Activated gamma-delta T cell treated with Interleukin-2 at 50 U/mL for 16 hours (primary cell): Measurements from ENCODE around the gene CACNG4.

Experiments
- DNase-seq: peaks from one replicate; pipeline ENCODE4 v3.0.0-alpha.2; 2020

The CACNG4 gene

DNA sequence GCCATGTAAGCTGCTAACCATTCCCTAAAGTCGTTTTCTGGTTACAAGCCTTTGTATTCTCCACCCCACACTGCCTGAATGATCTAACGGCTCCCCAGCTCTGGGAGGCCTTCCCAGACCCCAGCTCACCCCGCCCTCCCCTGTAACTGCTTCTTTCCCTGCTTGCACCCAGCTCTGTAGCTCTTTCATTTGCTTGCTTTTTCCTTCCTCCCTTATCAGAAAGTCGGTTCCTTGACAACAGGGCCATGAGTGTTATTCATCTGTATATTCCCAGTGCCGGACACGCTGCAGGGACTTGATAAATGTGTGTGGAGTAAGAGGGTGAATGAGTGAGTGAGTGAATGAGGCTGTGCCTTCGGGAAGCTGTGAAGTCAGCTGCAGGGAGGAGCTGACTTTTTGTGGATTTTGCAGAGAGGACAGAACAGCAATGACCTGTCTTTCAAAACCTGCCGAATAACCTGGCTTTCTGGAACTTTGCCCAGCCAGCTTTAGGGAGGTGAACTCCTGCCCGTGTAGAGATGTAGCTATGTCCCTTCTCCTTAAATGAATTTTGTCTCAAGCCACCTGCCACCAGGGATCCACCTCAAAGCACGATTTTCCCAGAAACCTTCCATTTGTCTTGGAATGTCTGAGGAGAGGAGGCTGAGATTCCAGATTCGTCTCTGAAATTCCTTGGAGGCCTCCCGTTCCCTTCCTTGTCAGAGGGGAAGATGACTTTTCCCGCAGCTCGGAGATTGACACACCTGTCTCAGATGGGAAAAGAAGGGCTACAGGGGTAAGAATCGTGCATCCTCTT is 20.0 kb upstream of the CACNG4 start:
- no peak for DNase-seq

GRCh38 chr17:66945147-66945835 is 19.2 kb upstream of the CACNG4 start:
- DNase-seq, result no peak

DNA sequence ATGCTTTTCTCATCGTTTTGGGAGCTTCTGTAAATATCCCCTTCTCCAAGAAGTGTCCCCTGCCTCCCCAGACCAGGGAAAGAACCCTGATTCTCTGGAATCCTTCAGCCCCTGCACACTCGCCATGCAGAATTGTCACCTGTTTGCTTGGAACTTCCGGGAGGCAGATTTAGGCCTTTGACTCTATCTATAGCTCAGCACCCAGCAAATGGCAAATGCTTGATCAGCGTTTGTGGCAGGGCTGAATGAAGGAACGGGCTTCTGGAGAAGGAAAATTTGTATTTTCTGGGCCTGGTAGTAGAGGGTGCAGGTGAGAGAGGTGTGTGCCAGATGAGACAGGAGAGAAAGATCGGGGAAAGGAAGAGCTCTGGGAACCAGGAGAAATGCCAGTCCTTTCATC is 18.3 kb upstream of the CACNG4 start:
- DNase-seq, result no peak

DNA sequence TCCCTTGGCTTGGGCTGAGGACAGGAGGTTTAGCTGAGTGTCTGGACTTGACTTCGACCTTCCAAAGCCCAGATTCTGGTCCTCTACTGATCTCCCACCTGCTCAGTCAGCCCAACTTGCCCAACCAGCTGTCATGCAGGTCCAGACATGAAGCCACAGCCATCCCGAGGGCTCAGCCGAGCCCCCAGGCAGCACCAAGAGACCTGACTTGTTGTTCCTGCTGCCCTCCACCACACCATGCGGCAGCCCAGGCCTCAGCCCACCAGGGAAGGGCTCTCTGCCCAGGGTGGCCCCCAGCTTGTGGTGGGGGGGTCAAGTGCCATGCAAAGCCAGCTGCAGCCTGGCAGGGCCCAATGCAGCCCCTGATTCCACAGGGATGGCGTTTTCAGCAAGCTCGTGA is 17.2 kb upstream of the CACNG4 start:
- DNase-seq, result no peak

DNA sequence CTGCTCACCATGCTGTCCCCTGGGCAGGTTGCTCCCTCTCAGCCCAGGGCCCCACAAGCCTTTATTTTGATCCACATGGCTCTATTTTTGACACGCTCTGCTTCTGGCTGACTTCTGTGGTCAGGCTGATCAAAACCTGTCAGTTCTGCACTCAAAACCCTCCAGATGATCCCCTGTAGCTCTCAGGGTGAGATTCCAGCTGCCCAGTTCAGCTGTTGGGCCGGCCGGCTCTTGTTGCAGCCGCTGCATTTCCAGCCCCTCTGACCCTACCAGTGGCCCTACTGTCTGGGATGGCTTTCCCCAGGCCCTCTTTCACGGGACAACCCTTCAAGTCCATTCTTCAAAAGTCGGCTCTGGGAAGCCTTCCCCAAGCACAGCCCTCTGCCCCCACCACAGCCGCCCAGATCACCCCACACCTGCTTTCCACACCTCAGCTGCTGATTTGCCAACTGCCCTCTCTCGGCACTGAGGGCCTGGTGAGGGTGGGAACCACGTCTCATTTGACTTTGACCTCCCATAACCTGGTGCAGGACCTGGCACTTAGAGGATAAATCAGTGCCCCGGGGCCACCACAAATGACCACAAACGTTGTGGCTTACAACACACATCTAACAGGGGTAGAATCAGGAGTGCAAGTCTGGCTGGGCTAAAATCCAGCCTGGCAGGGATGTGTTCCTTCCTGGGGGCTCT is 16.3 kb upstream of the CACNG4 start:
- no peak for DNase-seq

GRCh38 chr17:66949501-66949900 is 15.0 kb upstream of the CACNG4 start:
- no peak for DNase-seq

- no peak for DNase-seq
Observed at GRCh38 chr17:66950325-66950724, 14.2 kb upstream of the CACNG4 start.

DNA sequence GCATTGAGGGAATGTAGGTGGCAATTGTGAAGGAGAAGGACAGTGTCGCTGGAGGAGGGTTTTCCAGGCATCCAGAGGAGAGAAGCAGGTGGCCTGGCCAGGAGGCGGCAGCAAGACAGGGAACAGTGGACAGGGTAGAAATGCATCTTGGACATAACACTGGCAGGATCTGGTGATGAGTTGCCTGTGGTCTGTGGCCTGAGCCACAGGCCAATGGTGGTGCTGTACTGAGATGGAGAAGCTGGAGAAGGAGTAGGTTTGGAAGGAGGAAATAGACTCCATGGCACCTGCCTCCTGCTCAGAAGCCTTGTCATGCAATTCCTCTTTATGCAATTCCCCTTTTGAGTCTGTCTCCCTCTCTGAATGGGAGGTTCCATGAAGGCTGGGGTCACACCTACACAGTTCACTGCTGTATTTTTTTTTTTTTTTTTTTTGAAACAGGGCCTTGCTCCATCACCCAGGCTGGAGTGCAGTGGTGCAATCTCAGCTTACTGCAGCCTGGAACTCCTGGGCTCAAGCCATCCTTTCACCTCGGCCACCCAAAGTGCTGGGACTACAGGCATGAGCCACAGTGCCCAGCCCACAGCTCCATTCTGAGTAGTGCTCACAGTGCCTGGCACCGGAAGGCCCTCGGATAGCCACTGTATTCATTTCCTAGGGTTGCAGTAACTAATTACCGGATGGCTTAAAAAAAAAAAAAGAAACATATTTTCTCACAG is 13.5 kb upstream of the CACNG4 start:
- no peak for DNase-seq

- DNase-seq, result no peak
Observed at GRCh38 chr17:66951605-66951953, 12.9 kb upstream of the CACNG4 start.

DNA sequence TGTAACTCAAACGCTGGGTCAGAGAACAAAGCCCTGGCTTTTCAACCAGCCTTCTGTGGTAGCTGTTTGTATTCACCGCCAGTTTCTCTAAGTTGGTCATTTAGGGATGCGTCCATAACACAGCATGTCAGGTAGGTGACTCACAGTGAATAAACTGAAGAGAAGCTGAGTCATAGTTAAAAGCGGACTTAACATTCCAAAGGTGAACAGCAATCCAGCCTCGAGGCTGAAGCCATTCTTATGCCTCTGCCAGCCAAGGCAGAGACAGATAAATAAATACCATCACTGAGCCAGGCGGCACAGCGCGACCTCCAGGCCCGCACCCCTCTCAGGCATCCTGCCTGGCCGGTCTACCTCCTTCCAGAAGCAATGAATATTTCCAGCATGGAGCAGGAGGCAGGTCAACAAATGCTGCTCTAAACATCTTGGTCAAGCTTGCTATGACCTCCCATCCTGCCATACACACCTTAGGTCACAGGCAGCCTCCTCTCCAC is 12.4 kb upstream of the CACNG4 start:
- no peak for DNase-seq

DNA sequence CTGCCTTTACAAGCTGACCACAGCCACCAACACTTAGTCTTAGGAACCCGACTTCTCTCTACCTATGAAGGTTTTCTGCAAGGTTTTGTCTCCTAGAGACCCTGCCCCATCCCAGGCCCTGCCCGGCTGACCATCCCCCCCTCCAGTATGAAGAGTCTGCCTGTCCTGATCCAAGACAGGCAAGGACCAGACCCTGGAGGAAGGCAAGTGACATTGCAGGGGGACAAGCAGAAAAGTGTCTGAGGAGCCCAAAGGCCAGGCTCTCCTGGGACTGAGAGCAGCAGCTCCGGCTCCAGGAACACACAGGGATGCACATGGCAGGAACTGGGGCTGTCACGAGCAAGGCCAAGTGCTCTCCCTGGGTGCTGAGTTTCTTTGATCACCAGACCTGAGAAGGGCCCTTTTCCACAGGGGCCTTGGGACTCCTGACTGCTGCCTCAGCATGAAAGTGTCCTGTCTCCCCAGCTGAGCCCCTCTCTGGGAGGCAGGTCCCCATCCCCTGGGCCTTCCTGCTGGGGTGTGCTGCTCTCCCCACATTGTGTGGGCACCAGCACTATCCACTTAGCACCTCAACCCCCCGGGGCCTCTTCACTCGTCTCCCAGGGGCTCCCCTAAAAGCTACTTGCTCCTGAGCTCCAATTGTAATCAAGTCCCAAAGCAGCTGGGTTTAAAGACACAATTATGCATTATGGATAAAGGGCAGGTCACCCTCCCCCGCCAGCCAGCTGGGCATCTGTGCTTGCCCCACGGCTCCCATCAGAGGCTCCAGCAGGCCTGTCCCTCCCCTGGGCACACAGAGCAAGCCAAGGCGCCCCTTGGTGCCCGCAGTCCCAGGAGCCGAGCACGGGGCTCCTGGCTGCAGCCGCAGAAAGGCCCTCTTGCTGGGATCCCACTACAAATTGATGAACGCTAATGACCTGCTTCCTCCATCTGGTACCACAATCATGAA is 11.6 kb upstream of the CACNG4 start:
- DNase-seq, result no peak

DNA sequence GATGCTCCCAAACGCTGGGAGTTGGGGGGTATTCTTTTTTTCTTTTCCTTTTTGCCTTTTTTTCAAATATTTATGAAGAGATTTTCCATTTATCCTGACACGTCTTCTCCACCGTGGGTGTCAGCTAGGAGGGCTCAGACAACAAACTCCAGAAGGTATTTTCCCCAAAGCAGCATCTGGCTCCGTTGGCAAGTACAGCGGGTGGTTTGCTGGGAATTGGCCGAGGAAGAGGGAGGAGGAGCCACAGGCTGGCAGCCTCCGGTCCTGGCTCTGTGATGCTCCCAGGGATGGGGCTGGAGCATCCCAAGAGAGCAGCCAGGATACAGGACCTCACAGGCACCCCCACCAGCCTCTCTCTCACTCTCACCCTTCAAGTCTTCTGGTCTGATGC is 10.9 kb upstream of the CACNG4 start:
- no peak for DNase-seq

DNA sequence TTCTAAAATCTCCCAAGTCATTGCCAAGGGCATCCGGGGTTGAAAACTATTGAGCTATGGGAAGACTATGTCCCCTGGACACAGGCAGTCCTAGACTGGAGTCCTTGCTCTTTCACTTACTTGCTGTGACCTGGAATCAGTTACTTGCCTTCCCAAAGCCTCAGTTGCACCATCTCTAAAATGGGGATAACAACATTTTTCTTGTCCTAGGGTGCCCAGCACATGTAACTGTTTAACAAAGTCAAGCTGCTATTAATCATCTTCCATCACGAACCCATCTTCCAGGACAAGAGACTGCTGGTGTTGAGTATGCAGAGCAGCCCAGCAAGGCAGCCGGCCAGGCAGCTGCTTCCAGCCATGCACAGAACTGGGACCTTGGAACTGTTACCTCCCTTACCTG is 9.9 kb upstream of the CACNG4 start:
- no peak for DNase-seq

DNA sequence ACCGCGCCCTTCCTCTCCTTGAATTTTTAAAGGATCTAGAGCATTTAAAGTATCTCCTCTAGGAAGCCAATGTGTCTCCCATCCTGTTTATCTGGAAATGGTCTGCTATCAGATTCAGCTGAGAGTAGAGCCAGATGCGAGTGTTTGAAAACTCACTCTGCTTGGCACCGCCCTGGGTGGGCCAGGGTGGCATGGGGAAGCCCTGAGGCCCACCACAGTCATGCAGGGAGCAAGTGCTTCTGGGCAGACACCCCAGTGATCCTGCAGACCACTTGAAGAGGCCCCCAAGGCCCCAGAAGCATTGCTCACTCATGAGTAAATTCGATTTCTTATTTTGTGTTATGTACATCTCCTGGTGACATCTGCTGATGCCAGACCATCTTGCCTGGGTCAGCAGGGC is 8.7 kb upstream of the CACNG4 start:
- DNase-seq, result no peak

DNA sequence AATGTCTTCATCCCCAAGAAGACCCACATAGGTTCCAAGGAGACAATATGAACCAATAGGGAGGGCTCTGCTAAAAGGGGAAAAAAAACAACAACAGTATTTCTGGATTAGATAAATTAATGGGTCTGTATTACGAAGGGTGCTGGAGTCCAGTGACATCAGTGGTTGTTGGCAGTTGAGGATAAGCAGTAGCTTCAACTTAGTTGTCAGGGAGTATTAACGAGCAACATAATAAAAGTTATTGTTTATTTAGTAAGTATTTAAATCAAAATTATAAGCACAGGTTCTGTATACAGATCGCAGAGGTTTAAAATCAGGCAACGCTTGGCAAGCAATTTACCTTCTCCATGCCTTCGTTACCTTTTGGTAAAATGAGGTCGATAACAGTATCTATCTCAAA is 7.6 kb upstream of the CACNG4 start:
- DNase-seq, result no peak

DNA sequence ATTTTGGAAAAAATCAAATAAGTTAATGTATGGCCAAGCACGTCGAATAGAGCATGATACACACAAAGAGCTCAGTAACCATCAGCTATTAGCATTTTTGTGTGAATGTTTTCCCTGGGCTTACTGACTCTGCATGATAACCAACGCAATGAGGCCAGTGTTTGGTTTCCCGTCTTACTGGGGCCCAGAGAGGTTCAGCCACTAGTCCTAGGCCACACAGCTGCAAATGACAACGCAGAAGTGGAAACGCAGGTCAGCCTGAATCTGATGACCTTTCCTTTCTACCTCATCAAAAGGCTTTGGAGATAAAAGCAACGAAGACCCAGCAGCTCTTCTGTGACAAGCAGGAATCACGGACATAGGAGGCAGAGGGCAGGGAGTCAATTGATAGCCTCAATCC is 7.2 kb upstream of the CACNG4 start:
- DNase-seq, result no peak

- DNase-seq, result no peak
Observed at GRCh38 chr17:66957951-66958579, 6.4 kb upstream of the CACNG4 start.

GRCh38 chr17:66959641-66960375 is 4.7 kb upstream of the CACNG4 start:
- DNase-seq, result no peak

DNA sequence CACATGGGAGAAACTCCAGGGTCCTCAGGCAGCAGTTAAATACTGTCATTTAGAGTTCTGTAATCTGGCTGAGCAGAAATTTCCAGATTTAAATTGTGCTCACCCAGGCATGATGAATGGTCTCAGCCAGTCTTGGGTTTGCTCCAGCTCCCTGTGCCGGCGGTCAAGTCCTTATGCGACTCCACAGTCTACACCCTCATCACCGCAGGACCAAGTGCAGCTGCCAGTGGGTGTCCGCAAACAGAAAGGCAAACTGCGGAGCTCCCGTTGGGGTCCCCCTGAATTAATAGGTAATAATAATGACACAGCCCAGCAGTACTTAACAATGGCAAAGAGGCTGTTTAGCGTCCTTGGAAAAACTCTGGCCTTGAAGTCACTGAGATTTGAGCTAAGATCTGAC is 3.9 kb upstream of the CACNG4 start:
- DNase-seq, result no peak

DNA sequence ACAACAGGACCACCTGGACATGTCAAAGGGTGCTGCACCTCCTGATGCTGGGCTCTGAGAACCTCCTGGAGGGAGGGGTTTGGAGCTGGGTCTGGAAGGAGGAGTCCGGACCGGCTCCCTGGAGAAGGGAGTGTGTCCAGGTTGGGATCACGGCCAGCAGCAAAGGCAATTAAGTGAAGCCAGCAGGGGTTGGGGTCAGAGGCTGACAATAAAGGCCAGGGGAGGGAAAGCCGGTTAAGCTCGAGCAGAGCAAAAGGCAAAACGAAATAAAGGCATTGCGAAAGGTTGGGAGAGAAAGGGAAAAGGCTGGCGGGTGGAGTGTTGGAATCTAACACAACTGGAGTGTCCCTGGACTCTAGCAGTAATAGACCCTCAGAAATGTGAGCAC is 992 bp upstream of the CACNG4 start:
- DNase-seq, result no peak
